IMR-90 (cell line): ENCODE data around the gene KLF16. TPM values are rescaled to one million over a fixed set of nuclear protein-coding genes. Genes with fewer than 3 reads are reported as not detected.

ENCODE experiments used
- microRNA-seq, 2 experiments: library from miRNA; stranded (forward) in 1 of 2; unstranded in 1 of 2; fragments of 10-50 nt in 1 of 2; fragments of <30 nt in 1 of 2; gene quantifications in 1 of 2; microRNA quantifications in 1 of 2; one replicate each; pipeline versions ENCODE3 to v1.1.0; 2013 to 2020; ENCODE audit not compliant: insufficient read depth in 1 of 2, insufficient read length in 1 of 2, unreplicated experiment in 1 of 2
- polyA plus RNA-seq, 3 experiments: library from polyadenylated mRNA; depleted of rRNA; stranded (reverse); fragments of >200 nt; gene quantifications; 2 replicates each; pipeline ENCODE4 v1.2.3, GENCODE V29; 2012; ENCODE audit warnings: low replicate concordance in 1 of 3
- total RNA-seq: library from RNA; depleted of rRNA; stranded (reverse); fragments of >200 nt; gene quantifications from 2 replicates; pipeline ENCODE4 v1.2.3, GENCODE V29; 2012; rRNA removed

KLF16 gene
- total and polyA plus RNA-seq, 2 of the 4 experiments (the other 2 are of a cell fraction) = 0.90 to 13.1 TPM

Small RNA genes within 50 kb of the gene (microRNA-seq; reads per million reads assigned to microRNA genes)
- 3.3 reads per million for gene MIR1909 (ENCODE audit: unreplicated experiment)

Other genes with a start within 250 kb of the KLF16 start
- 29.9 and 37.5 TPM in 2 replicates for gene TCF3, start 211.0 kb downstream of the KLF16 start, total RNA-seq
- 127 and 144 TPM in 2 replicates for gene TCF3, start 211.0 kb downstream of the KLF16 start, polyA plus RNA-seq (2012; rRNA removed)
- not detected in 2 replicates for gene ONECUT3, start 110.1 kb downstream of the KLF16 start, total RNA-seq
- gene ONECUT3, start 110.1 kb downstream of the KLF16 start, polyA plus RNA-seq (2012; rRNA removed) = not detected in 2 replicates
- 1.4 and 1.6 TPM in 2 replicates for gene ATP8B3, start 51.3 kb downstream of the KLF16 start, total RNA-seq
- gene ATP8B3, start 51.3 kb downstream of the KLF16 start, polyA plus RNA-seq (2012; rRNA removed) = 8.1 and 9.0 TPM in 2 replicates
- gene REXO1, start 15.1 kb downstream of the KLF16 start, total RNA-seq = 1.4 and 2.5 TPM in 2 replicates
- 39.2 and 63.7 TPM in 2 replicates for gene REXO1, start 15.1 kb downstream of the KLF16 start, polyA plus RNA-seq (2012; rRNA removed)
- gene ABHD17A, start 21.9 kb upstream of the KLF16 start, total RNA-seq = 31.9 and 37.8 TPM in 2 replicates
- gene ABHD17A, start 21.9 kb upstream of the KLF16 start, polyA plus RNA-seq (2012; rRNA removed) = 76.2 and 111 TPM in 2 replicates
- gene ADAT3, start 41.8 kb upstream of the KLF16 start, total RNA-seq = 0.28 and 0.36 TPM in 2 replicates
- gene ADAT3, start 41.8 kb upstream of the KLF16 start, polyA plus RNA-seq (2012; rRNA removed) = 2.8 and 3.6 TPM in 2 replicates
- gene SCAMP4, start 41.8 kb upstream of the KLF16 start, total RNA-seq = 10.8 and 16.1 TPM in 2 replicates
- 24.0 and 28.1 TPM in 2 replicates for gene SCAMP4, start 41.8 kb upstream of the KLF16 start, polyA plus RNA-seq (2012; rRNA removed)
- gene CSNK1G2, start 77.6 kb upstream of the KLF16 start, total RNA-seq = 35.6 and 38.0 TPM in 2 replicates
- 96.3 and 124 TPM in 2 replicates for gene CSNK1G2, start 77.6 kb upstream of the KLF16 start, polyA plus RNA-seq (2012; rRNA removed)
- 24.4 and 25.8 TPM in 2 replicates for gene BTBD2, start 152.1 kb upstream of the KLF16 start, total RNA-seq
- 65.7 and 67.1 TPM in 2 replicates for gene BTBD2, start 152.1 kb upstream of the KLF16 start, polyA plus RNA-seq (2012; rRNA removed)
- 20.8 and 21.9 TPM in 2 replicates for gene MKNK2, start 187.7 kb upstream of the KLF16 start, total RNA-seq
- gene MKNK2, start 187.7 kb upstream of the KLF16 start, polyA plus RNA-seq (2012; rRNA removed) = 31.8 and 37.5 TPM in 2 replicates
- gene MOB3A, start 232.7 kb upstream of the KLF16 start, total RNA-seq = 8.9 and 9.3 TPM in 2 replicates
- 26.5 and 28.8 TPM in 2 replicates for gene MOB3A, start 232.7 kb upstream of the KLF16 start, polyA plus RNA-seq (2012; rRNA removed)
- gene IZUMO4, start 233.3 kb upstream of the KLF16 start, total RNA-seq = 0.56 and 0.72 TPM in 2 replicates
- gene IZUMO4, start 233.3 kb upstream of the KLF16 start, polyA plus RNA-seq (2012; rRNA removed) = 2.8 and 3.4 TPM in 2 replicates